ENCODE measurements around the gene P2RY6.

The P2RY6 gene

DNA sequence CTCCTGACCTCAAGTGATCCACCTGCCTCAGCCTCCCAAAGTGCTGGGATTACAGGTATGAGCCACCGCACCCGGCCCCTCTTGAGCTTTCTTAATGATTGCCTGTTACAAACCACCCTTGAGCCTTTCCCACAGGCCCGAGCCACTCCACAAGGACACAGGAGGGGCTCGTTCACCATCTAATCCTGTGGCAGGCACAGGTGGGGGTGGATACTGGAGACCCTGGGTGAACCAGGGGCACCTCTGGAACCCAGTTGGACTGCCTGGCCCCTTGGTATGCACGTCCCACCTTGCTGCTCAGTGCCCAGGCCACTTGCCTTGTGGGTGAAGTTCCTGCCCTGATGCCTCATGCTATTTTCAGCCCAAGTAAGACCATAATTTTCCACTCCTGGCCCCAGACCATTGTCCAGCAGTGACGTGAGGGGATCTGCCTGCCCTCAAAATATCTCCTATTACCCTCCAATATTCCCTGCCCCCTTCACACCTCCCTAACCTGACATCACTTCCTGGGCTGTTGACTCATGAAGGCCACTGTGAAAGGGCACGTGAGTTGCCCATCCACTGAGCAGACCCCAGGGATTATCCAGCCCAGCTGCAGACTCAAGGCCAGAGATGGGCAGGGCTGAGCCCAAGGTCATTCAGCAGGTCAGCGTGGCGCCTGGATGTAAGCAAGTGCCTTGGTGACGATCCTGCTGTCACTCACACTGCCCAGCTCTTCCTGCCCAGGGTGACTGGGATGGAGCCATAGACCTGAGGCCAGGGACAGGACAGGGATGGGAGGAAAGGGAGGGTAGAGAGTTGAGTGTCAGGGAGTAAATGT, 34.5 kb upstream of the P2RY6 start:
- DNase-seq, result no peak

DNA sequence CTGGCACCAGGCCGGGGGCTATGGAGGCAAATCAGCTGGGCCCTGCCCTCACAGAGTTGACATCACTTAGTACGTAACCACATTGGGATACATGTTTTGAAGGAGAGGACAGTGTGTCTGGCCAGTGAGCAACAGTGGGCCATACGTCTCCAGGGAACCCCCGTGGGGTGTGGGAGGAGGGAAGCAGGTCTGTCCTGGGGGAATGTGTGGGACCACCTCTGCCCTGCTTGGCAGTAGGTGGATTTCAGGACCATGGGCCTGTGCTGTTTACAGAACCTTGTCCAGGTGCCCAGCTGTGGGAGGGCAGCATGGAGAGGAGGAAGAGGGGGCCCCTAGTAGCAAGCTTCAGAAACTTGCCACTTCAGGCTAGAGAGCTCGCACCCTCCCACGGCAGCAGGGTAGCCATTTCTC, 33.0 kb upstream of the P2RY6 start:
- no peak for DNase-seq

DNA sequence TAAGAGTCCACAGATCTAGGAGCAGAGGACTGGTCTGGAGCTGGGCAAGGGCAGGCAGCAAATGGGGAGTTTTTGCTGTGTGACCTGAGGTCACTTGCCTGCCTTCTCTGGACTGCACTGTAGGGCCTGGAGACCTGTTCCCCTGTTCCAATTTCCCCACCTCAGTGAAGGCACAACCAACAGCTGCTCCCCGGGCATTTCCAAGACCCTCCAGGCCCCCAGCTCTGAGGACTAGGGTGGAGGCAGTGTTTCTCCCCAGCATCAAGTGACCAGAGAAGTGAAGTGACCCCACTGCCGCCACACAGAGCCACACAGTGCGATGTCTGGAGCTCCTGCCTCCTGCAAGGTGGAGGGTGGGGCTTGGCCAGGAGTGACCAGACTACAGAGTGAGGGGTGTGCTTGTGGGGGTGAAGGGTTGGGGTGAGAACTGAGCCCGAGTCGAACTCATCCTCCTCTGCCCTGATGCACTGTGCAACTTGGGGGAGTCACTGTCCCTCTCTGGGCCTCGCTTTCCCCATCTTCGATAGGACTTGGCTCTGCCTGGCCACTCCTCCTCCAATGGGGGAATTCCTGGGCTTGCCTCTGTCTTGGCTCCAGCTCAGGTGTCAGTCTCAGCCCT, 32.5 kb upstream of the P2RY6 start:
- DNase-seq, result no peak

DNA sequence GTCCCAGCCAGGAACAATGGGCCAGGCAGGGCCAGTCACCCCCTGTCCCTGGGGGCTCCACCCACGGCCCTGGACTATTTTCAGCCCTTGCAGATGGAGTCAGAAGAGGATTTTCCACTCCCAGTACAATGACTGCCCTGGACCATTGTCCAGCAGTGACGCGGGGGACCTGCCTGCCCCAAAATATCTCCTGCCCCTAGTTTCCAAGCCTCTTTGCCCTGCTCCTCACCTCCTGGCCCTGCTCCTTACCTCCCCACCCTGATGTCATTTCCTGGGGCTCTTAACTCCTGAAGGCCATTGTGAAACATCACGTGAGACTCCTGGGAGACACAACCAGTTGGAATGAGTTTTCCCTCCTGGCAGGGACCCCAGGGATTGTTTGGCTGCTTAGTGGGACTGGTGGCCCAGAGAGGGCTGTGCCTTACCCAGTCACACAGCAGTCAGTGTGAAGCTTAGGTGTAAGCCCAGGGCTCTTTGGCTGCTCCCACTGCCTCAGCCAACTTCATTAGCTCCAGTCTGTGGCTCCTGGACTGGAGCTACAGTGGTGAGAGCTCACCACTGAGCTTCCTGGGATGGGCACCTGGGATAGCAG, 31.9 kb upstream of the P2RY6 start:
- DNase-seq, result no peak

DNA sequence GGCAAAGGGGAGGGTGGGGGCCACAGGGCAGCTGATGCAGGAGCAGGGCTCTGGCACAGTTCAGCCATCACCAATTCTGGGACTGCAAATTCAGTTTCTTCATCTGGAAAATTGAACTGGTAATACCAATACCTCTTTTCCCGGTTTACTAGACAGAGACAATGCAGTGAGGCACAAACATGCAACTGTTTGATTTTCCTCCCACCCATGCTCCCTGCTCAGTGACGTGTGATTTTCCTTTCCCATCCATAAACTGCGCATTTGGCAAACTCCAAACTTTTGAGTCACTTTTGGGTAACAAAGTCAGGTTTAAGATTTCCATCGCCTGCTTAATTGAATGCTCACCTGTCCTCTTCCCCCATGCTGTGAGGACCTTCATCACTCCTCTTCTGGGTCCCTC, 30.8 kb upstream of the P2RY6 start:
- no peak for DNase-seq

DNA sequence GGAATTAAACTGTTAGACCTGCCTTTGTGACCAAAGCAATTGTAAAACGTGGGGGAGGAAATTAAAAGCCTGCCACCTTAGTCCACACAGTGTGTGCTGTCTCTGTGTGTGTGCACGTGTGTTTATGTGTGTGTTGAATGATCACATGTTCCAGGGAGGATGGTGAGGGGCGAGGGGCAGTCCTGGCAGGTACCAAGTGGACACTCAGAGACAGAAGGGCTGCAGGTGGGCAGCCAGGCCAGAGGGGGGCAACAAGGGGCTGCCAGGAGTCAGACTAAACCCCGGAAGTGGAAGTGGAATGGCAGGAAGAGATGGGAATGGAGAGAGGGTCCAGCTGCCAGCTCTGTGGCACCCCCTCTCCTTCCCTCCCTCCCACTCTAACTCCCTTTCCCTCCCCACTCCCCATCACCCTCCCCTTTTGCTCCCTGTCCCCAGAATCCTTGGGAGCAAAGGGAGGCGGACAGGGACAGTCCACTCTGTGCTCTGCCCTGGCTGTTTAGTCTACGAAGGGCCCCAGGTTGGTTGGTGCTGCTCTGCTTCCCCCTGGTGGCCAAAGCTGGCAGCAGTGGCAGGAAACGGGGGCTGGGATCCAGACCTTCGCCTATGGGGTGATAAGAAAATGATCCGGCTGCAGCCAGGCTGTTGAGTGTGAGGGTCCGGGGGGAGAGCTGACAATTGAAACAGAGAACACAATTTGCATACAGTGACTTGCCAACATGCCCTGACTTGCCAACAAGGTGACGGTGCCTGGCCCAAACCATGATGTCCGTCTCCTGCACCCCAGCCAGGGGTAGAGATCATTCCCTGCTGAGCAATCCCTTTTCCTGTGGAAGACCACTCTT, 29.7 kb upstream of the P2RY6 start:
- DNase-seq, result peak; percentile 54 to 65

DNA sequence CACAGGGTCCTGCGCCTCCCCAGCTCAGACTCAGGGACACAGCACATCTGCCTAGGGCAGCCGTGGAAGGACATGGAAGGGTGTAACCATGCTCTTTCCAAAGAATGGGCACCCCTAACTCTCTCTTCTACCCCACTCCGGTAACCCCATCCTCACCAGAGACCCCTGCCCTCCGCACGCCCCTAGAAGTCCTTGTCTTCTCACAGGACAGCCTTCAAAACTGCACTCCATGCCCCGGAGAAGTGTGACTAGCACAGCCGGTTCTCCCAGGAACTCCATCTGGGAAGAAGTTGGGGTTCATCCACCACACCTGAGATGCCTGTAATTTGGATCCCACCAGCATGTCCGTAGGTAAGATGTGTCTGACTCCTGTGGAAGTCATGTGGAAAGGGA, 29.0 kb upstream of the P2RY6 start:
- no peak for DNase-seq

DNA sequence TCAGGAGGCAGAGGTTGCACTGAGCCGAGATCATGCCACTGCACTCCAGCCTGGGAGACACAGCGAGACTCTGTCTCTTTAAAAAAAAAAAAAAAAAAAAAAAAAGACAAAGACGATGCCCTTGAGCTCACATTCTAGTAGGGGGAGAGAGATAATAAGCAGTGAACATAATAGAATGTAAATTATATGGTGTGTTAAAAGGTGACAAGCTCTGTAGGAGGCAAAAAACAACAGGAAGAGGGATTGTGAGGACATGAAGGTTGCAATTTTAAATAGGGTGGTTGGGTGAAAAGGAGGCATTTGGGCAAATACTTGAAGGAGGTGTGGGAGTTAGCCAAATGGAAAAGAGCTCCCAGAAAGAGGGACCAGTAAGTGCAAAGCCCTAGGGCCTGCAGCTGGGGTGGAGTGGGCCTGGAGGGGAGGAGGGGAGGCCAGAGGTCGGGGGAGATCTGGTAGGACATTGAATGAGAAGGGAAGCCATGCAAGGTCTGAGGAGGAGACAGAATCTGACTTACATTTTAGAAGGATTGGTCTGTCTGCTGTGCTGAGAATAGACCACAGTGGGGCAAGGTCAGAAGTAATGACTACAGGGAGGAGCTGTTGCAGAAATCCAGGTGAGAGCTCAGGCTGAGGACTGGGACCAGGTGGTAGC, 27.4 kb upstream of the P2RY6 start:
- DNase-seq, result no peak

DNA sequence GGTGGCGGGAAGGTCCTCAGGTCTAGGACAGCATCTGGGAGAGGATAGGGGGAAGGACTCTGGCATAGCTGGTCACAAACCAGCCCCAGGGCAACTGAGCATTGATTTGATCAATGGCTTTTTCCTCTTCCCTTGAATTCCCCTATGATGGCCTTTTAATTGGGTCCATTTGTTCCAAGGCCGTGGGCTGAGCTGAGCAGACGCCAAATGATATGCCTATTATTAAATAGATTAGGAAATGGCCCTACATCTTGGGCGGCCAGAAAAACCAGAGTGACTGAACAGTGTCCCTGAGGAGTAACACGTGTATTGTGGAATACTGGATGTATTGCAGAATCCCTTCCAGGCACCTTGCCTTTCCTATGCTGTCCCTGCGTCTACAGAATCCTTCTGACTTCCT, 26.7 kb upstream of the P2RY6 start:
- no peak for DNase-seq

DNA sequence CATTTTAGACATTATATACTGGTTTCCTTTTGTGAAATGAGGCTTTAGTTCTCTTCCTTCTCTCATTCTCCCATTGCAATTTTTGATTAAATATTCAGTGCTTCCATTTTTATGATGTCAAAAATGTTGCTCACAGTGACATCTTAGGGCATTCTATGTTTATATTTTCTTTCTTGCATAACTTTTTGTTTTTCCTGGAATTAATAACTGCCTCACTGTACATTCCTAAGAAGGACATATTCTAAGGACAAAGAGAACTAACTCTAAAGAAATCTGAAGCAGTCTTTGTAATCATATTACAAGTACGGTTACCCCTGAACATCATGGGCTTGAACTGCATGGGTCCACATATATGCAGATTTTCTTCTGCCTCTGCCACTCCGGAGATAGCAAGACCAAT, 25.8 kb upstream of the P2RY6 start:
- no peak for DNase-seq

DNA sequence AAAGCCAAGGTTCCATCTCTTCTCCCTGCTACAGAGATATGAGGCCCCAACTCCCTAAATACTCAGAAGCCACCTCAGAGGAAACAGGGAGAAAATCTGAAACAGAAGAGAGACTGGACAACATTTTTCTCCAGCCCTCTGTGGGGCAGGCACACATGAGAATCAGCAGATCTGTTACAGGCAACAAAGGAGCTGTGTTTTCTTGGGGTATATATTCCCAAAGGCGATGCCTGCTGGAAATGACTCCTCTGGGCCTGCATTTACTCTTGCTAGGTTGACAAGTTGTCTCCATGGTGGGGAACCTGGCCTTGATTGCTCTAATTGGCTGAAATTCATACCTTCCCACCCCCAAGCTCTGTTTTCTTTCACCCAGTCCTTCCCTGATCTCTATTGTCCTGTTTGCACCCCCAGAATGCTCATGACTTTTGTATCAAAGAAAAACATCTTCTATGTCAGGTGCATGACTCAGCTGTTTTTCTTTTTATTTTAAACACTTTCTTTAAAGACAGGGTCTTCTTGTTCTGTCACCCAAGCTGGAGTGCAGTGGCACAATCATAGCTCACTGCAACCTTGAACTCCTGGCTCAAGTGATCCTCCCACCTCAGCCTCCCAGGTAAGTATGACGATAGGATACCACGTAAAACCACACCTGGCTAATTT, 23.5 kb upstream of the P2RY6 start:
- DNase-seq, result no peak

DNA sequence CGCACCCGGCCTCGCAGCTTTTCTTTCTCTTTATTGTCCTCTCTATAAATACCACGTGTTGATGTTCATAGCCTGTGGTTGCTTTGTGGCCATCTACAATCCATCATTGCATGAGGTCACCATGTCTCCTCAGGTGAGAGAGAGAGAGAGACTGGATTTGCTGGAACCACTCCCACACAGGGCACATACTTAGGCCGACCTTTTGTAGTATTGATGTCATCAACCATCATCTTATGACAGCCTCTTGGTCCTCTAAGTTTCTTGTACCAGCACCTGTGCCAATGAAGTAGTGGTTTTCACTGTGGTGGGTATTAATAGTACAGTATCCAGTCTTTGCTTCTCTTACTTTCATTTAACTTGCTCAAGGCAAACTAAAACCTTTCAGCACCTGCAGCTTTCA, 22.8 kb upstream of the P2RY6 start:
- DNase-seq, result no peak

DNA sequence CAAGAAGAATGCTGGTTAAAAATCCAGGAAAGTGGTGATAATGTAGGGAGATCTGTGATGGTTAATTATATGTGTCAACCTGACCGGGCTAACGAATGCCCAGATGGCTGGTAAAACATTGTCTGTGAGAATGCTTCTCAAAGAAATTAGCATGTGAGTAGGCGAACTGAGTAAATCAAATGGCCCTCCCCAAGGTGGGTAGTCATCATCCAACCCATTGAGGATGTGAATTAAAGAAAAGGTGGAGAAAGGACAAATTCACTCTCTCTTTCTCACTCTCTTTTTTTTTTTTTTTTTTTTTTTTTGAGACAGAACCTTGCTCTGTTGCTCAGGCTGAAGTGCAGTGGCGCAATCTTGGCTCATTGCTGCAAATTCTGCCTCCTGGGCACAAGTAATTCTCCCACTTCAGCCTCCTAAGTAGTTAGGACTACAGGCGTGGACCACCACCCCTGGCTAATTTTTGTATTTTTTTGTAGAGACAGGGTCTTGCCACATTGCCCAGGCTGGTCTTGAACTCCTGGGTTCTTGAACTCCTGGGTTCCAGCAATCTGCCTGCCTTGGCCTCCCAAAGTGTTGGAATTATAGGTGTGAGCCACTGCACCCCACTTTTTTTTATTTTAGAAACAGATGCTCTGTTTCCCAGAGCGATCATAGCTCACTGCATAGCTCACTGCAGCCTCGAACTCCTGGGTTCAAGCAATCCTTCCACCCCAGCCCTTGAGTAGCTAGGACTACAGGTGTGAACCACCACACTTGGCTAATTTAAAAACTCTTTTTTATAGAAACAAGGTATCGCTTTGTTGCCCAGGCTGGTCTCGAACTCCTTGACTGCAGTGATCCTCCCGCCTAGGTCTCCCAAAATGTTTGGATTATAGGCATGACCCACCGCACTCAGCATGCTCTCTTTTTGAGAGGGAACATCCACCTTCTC, 22.0 kb upstream of the P2RY6 start:
- no peak for DNase-seq

DNA sequence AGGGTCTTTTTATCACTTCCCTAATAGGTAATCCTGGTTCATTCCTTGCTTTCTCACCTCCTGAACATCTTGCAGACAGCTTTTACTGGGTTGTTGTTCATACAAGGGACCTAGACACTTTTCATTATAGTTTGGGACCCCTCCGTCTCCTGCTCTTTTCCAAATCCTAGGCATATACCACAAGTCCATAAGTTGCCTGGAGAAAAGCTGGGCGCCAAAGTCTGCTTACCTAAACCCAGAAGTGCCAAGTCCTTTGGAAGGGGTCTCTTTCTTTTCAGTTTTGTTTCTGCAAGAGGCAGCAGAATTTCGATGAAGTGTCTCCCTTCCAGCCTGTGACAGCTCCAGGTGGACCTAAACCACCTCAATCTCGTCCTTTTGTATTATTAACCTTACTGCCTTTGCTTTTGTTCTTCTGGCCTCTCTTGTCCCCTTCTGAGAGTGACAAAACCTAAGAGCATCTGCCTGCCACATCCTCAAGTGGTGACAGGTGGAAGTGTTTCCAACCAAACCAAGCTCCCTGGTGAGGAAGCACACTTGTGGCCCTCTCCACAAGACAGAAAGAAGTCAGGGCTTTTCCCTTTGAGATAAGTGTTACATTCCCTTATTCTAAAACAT, 19.5 kb upstream of the P2RY6 start:
- no peak for DNase-seq

DNA sequence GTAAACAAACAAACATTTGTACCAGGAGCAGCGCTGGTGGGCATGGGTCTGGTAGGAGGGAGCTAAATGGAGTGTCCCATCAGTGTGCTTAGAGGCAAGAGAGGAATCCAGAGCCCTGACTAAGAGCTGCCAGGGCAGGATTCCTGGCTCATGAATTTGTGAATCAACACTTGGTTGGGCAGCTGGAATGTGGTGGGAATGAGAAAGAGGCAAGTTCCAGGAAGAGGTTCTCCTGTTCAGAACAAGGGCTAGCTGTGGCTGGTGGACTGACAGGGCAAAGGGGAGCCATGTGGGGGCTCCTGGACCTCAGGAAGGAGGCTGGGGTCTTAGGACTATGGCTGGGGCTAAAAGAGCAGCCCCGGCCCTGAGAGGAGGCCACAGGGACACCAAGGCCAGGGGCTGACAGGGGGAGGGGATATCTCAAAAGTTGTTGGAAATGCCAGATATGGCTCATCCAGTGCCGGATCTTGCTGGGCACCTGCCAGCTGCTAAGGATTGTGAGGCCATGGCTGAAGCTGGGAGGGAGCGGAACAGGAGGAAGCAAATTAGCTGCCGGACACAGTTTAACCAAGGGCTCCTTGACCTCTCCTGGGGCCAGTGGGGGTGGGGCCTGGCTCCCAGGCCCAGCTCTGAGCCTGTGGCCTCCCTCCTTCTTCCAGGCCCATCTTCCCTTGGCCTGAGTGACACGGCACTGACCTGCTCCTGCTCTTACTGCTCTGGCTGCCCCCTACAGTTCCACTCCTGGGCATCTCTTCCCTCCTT, 14.6 kb upstream of the P2RY6 start:
- no peak for DNase-seq

DNA sequence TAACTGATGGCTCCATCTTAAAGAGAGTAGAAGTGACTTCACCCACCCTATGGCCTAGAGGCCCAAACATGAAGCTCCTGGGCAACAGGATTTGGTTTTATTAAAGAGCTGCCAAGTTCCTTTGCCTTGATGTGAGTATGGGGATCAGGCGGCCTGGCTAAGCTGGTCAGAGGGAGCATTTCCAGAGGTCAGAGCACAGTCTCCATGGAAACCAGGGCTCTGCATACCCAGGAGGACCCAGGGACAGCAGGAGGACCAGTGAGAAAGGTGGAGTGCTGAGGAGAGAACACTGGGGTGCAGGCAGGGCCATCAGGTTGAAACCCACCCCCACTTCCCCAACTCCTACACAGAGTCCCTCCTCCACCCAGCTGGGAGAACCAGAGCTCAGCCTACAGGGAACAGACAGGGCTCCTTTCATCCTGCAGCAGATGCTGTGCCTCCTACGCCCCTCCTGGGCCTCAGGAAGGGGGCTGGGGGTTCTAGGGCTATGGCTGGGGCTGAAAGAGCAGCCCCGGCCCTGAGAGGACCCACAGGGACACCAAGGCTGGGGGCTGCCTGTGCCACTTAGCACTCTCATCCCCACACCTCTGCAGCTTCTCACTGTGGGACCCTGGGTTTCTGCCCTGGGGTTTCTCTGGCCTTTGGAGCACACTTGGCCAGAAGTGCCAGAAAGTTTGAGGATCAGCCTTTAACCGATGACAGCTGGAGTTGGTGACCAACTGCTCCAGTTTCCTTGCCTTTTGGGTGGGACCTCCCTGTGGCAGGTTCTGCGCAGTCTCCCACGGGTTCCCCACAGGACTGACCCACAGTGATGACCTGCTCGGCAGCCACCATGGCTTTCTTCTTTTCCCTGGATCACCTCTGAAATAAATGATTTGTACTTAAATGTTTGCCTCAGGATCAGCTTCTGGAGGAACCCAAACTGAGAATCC, 13.8 kb upstream of the P2RY6 start:
- DNase-seq, result no peak

DNA sequence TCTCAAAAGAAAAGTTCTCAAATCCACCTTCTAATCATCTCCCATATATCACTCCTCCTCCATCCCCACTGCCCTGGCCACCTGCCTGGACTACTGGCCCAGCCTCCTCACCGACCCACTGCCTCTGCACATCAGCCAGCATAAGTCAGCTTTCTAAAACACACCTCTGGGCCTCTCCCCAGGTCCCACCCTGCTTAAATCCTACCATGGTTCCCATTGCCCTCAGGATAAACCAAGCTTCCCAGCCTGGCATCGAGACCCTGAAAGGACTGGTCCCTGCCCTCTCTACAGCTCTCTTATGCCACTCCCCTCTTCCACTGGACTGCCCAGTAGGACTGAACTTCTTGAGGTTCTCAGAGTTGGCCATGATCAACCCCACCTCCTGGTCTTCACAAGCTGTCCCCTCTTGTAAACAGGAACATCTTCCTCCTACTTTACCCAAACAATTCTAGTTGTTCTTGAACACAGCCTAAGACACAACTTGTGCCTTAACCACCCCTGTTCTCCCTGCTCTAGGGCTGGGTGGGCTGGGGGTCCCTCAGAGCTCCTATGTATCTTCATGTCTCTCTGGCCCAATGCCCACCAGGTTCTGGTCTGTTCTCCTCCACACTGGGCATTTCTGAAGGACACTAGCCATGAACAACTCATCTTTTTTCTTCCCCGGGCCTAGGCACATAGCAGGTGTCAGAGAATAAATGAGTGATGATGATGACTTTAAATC, 12.6 kb upstream of the P2RY6 start:
- no peak for DNase-seq

DNA sequence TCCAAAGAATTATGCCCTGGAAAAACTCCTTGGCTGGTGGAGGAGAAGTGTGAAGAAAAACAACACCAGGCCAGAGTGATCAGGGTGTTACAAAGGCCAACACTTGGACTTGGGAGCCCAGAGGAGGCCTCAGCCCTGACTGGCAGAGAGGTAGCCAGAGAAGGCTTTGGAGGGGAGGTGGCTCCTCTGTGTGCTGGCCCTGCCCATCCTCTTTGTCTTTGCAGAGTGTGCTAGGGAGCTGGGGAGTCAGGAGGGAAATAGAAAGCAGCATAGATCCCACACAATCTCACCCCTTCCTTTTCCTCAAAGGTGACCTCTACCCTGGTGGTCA, 12.0 kb upstream of the P2RY6 start:
- DNase-seq, result no peak

All from CD4-positive, alpha-beta T cell treated with Interleukin-4 for 1 hour (primary cell).